HG02763 (cell line): ENCODE measurements around the gene PRR3.
A peak's percentile ranks its signal among the peaks of the same experiment; 100 is the strongest.
"Not testable (repeated sequence)": the region's sequence is repeated elsewhere in the genome, so short reads cannot be mapped to it uniquely, and the experiment has no call there.

Experiments
- ATAC-seq: cut with Tn5 transposase; IDR thresholded peaks from one replicate; pipeline ENCODE4 v1.9.1; 2021; ENCODE audit warnings: mild to moderate bottlenecking, moderate library complexity; ENCODE audit not compliant: unreplicated experiment

Gene PRR3

GRCh38 chr6:30556906-30557682 is at the start of gene PRR3:
PRR3 (plus strand) TSS chr6:30557295; CDS start chr6:30557345, 50 bp downstream.
- ATAC-seq, result peak; percentile 45

GRCh38 chr6:30507849-30508827 is 49.0 kb upstream of the PRR3 start:
- ATAC-seq, result no peak

GRCh38 chr6:30508890-30509736 is 48.0 kb upstream of the PRR3 start:
- no peak for ATAC-seq

- ATAC-seq, result no peak
Observed at GRCh38 chr6:30510419-30511168, 46.5 kb upstream of the PRR3 start.

GRCh38 chr6:30511169-30511546 is 45.9 kb upstream of the PRR3 start:
- no peak for ATAC-seq

- no peak for ATAC-seq
Observed at GRCh38 chr6:30513451-30513850, 43.6 kb upstream of the PRR3 start.

- ATAC-seq, result no peak
Observed at GRCh38 chr6:30515106-30515505, 42.0 kb upstream of the PRR3 start.

- ATAC-seq, result peak; percentile 75
Observed at GRCh38 chr6:30515944-30516753, 40.9 kb upstream of the PRR3 start.

- ATAC-seq, result not testable (repeated sequence)
Observed at GRCh38 chr6:30516754-30517076, 40.4 kb upstream of the PRR3 start.

- not testable (repeated sequence) for ATAC-seq
Observed at GRCh38 chr6:30517767-30518504, 39.2 kb upstream of the PRR3 start.

GRCh38 chr6:30518505-30519145 is 38.5 kb upstream of the PRR3 start:
- ATAC-seq, result not testable (repeated sequence)

- ATAC-seq, result no peak
Observed at GRCh38 chr6:30520522-30520921, 36.6 kb upstream of the PRR3 start.

GRCh38 chr6:30521082-30521481 is 36.0 kb upstream of the PRR3 start:
- not testable (repeated sequence) for ATAC-seq

GRCh38 chr6:30521952-30522351 is 35.1 kb upstream of the PRR3 start:
- ATAC-seq, result not testable (repeated sequence)

GRCh38 chr6:30526444-30526843 is 30.7 kb upstream of the PRR3 start:
- not testable (repeated sequence) for ATAC-seq

- peak; percentile 43 for ATAC-seq
Observed at GRCh38 chr6:30529349-30529875, 27.7 kb upstream of the PRR3 start.

- ATAC-seq, result no peak
Observed at GRCh38 chr6:30530014-30530413, 27.1 kb upstream of the PRR3 start.
